GM19328 (cell line): ENCODE data around the gene SLFNL1.

Experiments used
- ATAC-seq: cut with Tn5 transposase; IDR thresholded peaks from one replicate; pipeline ENCODE4 v1.9.1; 2021; ENCODE audit warnings: mild to moderate bottlenecking, moderate library complexity; ENCODE audit not compliant: unreplicated experiment

Gene SLFNL1

DNA sequence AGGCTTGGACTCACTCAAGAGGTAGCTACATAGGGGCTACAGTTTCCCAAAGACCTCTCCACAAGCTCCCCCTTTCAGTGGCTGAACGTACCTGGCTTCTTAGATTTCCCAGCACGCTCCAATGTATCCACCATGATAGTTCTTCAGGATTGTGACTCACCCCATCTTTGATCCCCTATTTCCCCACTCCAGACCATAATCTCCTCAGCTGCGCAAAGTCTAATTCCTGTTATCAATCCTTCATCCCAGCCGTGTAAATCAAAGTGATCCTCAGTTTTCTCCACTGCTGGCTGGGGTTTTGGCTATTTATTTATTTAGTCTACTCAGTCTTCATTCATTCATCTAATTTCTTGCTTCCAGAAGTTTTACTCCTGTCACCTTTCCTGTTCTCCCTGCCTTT lies 55.1 kb downstream of the SLFNL1 start:
- no peak for ATAC-seq
